ENCODE measurements around the gene ETV7. TPM values are rescaled to one million over a fixed set of nuclear protein-coding genes. Genes with fewer than 3 reads are reported as not detected.

ETV7 gene
- total and polyA plus RNA-seq, 7 donors, result 0.36 to 11.6 (median 2.9) TPM; not detected in 1

GRCh38 chr6:36376742-36377141, 10.7 kb downstream of the ETV7 start:
- no peaks in the 10 kb centered on the region for H3K36me3 ChIP-seq
- H3K4me3 ChIP-seq, result no peak overlapping the region
- DNase-seq, result no peak
- no peaks in the 10 kb centered on the region for H3K4me1 ChIP-seq
- TF ChIP-seq POLR2AphosphoS5 (IDR thresholded peaks at IDR 0.05) (no peak), POLR2A (IDR thresholded peaks at IDR 0.05) (no peak), CTCF (IDR thresholded peaks at IDR 0.05) (no peak), EP300 (IDR thresholded peaks at IDR 0.05) (no peak)
- H3K27me3 ChIP-seq, result no peaks in the 10 kb centered on the region
- no peaks in the 10 kb centered on the region for H3K9me3 ChIP-seq
- intact Hi-C loops (cut with DNase I), result no loop called here
- WGBS, 2 donors, result 93 to 96% methylated on average over 8 of the region's 8 CpGs
- H3K27ac ChIP-seq, result no peak overlapping the region

GRCh38 chr6:36376183-36376582, 11.3 kb downstream of the ETV7 start:
- Histone ChIP-seq H3K27ac (no peak overlapping the region), H3K4me3 (no peak overlapping the region), H3K27me3 (no peaks in the 10 kb centered on the region), H3K4me1 (no peaks in the 10 kb centered on the region), H3K36me3 (no peaks in the 10 kb centered on the region), H3K9me3 (no peaks in the 10 kb centered on the region)
- 96% methylated on average over 8 of the region's 8 CpGs for WGBS, 2 donors
- DNase-seq, result no peak
- no peak for TF ChIP-seq CTCF (IDR thresholded peaks at IDR 0.05)
- TF ChIP-seq EP300 (IDR thresholded peaks at IDR 0.05), result no peak
- TF ChIP-seq POLR2AphosphoS5 (IDR thresholded peaks at IDR 0.05), result no peak
- no peak for TF ChIP-seq POLR2A (IDR thresholded peaks at IDR 0.05)
- intact Hi-C loops (cut with DNase I), result no loop called here

GRCh38 chr6:36375644-36376155, 11.8 kb downstream of the ETV7 start:
- 94 to 96% methylated on average over 20 of the region's 20 CpGs for WGBS, 2 donors
- no peaks in the 10 kb centered on the region for H3K36me3 ChIP-seq
- TF ChIP-seq CTCF (IDR thresholded peaks at IDR 0.05) (no peak), EP300 (IDR thresholded peaks at IDR 0.05) (no peak), POLR2A (IDR thresholded peaks at IDR 0.05) (no peak), POLR2AphosphoS5 (IDR thresholded peaks at IDR 0.05) (no peak)
- no peaks in the 10 kb centered on the region for H3K27me3 ChIP-seq
- intact Hi-C loops (cut with DNase I), result no loop called here
- H3K9me3 ChIP-seq, result no peaks in the 10 kb centered on the region
- H3K4me1 ChIP-seq, result no peaks in the 10 kb centered on the region
- H3K27ac ChIP-seq, result no peak overlapping the region
- DNase-seq, result no peak
- H3K4me3 ChIP-seq, result no peak overlapping the region

GRCh38 chr6:36374972-36375371, 12.5 kb downstream of the ETV7 start:
- no peaks in the 10 kb centered on the region for H3K9me3 ChIP-seq
- H3K36me3 ChIP-seq, result no peaks in the 10 kb centered on the region
- DNase-seq, result no peak
- TF ChIP-seq CTCF (IDR thresholded peaks at IDR 0.05), result no peak
- no peak for TF ChIP-seq EP300 (IDR thresholded peaks at IDR 0.05)
- no peak for TF ChIP-seq POLR2AphosphoS5 (IDR thresholded peaks at IDR 0.05)
- no peak for TF ChIP-seq POLR2A (IDR thresholded peaks at IDR 0.05)
- no peak overlapping the region for H3K27ac ChIP-seq
- H3K4me1 ChIP-seq, result no peaks in the 10 kb centered on the region
- 91 to 92% methylated on average over 8 of the region's 8 CpGs for WGBS, 2 donors
- no peaks in the 10 kb centered on the region for H3K27me3 ChIP-seq
- intact Hi-C loops (cut with DNase I), result no loop called here
- H3K4me3 ChIP-seq, result no peak overlapping the region

GRCh38 chr6:36374194-36374593, 13.3 kb downstream of the ETV7 start:
- intact Hi-C loops (cut with DNase I), result no loop called here
- Histone ChIP-seq H3K4me1 (no peaks in the 10 kb centered on the region), H3K27ac (no peak overlapping the region), H3K27me3 (no peaks in the 10 kb centered on the region), H3K36me3 (no peaks in the 10 kb centered on the region), H3K9me3 (no peaks in the 10 kb centered on the region), H3K4me3 (no peak overlapping the region)
- DNase-seq, result no peak
- TF ChIP-seq POLR2AphosphoS5 (IDR thresholded peaks at IDR 0.05), result no peak
- no peak for TF ChIP-seq EP300 (IDR thresholded peaks at IDR 0.05)
- no peak for TF ChIP-seq POLR2A (IDR thresholded peaks at IDR 0.05)
- 92 to 97% methylated on average over 4 of the region's 4 CpGs for WGBS, 2 donors

Measured in sigmoid colon (tissue), 7 donors.